Measurements from ENCODE around the gene GRID2IP.
A peak's percentile ranks its signal among the peaks of the same experiment; 100 is the strongest.

GRID2IP gene

GRCh38 chr7:6516387-6516983 is 34.8 kb downstream of the GRID2IP start:
- peak; percentile 88 for DNase-seq

GRCh38 chr7:6513541-6513940 is 37.7 kb downstream of the GRID2IP start:
- no peak for DNase-seq

GRCh38 chr7:6512892-6513291 is 38.4 kb downstream of the GRID2IP start:
- DNase-seq: no peak

- no peak for DNase-seq
Observed at GRCh38 chr7:6510476-6511133, 40.7 kb downstream of the GRID2IP start.

GRCh38 chr7:6508950-6509349 is 42.3 kb downstream of the GRID2IP start:
- no peak for DNase-seq

GRCh38 chr7:6508539-6508938 is 42.7 kb downstream of the GRID2IP start:
- DNase-seq: no peak

- DNase-seq: no peak
Observed at GRCh38 chr7:6507906-6508305, 43.4 kb downstream of the GRID2IP start.

GRCh38 chr7:6505685-6506559 is 45.3 kb downstream of the GRID2IP start:
- DNase-seq: no peak

GRCh38 chr7:6504996-6505395 is 46.3 kb downstream of the GRID2IP start:
- DNase-seq: no peak

GRCh38 chr7:6502886-6503285 is 48.4 kb downstream of the GRID2IP start:
- no peak for DNase-seq

- DNase-seq: no peak
Observed at GRCh38 chr7:6501586-6502564, 49.4 kb downstream of the GRID2IP start.

- DNase-seq: no peak
Observed at GRCh38 chr7:6500691-6501090, 50.6 kb downstream of the GRID2IP start.

- DNase-seq: no peak
Observed at GRCh38 chr7:6497994-6498393, 53.3 kb downstream of the GRID2IP start.

GRCh38 chr7:6497637-6497905 is 53.7 kb downstream of the GRID2IP start:
- DNase-seq: no peak

- DNase-seq: no peak
Observed at GRCh38 chr7:6496842-6497636, 54.2 kb downstream of the GRID2IP start.

- DNase-seq: no peak
Observed at GRCh38 chr7:6495597-6496262, 55.5 kb downstream of the GRID2IP start.

- no peak for DNase-seq
Observed at GRCh38 chr7:6494365-6494764, 56.9 kb downstream of the GRID2IP start.

- no peak for DNase-seq
Observed at GRCh38 chr7:6491194-6491593, 60.1 kb downstream of the GRID2IP start.

- no peak for DNase-seq
Observed at GRCh38 chr7:6489612-6490011, 61.6 kb downstream of the GRID2IP start.

GRCh38 chr7:6487184-6487545 is 64.1 kb downstream of the GRID2IP start:
- no peak for DNase-seq

- no peak for DNase-seq
Observed at GRCh38 chr7:6486438-6487183, 64.7 kb downstream of the GRID2IP start.
